GM10266 (cell line): ENCODE data around the gene F8A3.
"Not testable (repeated sequence)": the region's sequence is repeated elsewhere in the genome, so short reads cannot be mapped to it uniquely, and the experiment has no call there.

Experiments used
- DNase-seq: peaks from one replicate; pipeline ENCODE4 v3.0.0; 2012; ENCODE audit errors: extremely low spot score
- CTCF ChIP-seq: IDR thresholded peaks from 2 replicates; pipeline ENCODE4 v1.5.1; 2012; ENCODE audit warnings: mild to moderate bottlenecking, low read depth; ENCODE audit not compliant: control insufficient read depth, insufficient read depth; ENCODE audit errors: missing control alignments

Gene F8A3

GRCh38 chrX:155458471-155458870 is at the start of gene F8A3:
F8A3 (minus strand) TSS chrX:155458620; CDS start chrX:155458600, 20 bp downstream.
- DNase-seq: not testable (repeated sequence)

DNA sequence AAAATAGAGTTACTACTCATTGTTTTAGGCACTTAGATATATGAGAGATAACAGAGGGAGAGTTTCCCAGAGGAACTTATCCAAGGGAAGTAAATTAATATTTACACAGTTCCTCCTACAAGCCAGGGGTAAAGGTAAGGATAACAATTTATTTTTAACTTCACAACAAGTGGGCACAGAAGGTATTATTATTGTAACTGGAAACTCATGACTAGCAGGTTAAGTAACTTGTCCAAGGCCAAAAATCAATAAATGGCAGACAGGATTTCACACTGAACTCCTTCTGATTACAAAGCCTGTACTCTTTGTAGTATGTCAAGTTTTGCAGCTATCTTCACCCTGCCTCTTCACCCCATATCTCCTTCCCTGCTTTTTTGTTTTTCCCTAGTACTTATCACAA is 46.9 kb upstream of the F8A3 start:
- no peak for DNase-seq
- no peak for TF ChIP-seq CTCF

GRCh38 chrX:155495134-155495533 is 36.7 kb upstream of the F8A3 start:
- DNase-seq: not testable (repeated sequence)

- not testable (repeated sequence) for DNase-seq
These were observed 33.0 kb upstream of the F8A3 start for GRCh38 chrX:155491421-155491820.

GRCh38 chrX:155477136-155477535 is 18.7 kb upstream of the F8A3 start:
- DNase-seq: not testable (repeated sequence)

DNA sequence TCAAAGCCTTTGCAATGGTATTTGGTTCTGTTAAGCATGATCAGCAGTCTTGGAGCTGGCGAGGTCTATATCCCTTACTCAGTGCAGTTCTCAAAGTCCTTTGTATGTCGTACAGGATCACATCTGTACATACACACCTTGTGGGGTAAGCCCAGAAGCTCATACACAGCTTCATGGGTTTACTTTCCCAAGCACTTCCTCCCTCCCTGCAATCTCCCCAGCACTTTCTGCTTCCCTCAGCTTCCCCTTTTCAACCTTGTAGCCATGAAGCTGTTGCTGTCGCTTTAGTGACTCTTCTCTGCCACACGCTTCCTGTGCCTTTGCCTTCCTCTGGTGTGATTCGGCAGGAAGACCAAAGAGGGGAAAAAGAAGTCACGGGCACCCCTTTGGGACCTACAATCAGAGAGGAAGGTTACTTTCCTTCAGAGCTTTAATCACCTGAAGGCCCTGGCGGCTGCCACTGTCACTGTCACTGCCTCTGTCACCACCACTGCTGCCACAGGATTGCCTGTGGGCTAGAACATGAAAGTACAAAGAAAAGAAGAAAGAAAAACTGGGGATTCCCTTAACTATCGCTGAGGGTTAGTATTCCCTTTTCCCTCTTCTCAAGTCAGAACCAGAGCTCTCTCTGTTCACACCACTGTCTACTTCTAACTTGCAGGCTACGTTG is 8.0 kb upstream of the F8A3 start:
- DNase-seq: not testable (repeated sequence)

GRCh38 chrX:155460501-155460900 is 2.1 kb upstream of the F8A3 start:
- DNase-seq: not testable (repeated sequence)

GRCh38 chrX:155457761-155458447 is 516 bp downstream of the F8A3 start:
- not testable (repeated sequence) for DNase-seq

DNA sequence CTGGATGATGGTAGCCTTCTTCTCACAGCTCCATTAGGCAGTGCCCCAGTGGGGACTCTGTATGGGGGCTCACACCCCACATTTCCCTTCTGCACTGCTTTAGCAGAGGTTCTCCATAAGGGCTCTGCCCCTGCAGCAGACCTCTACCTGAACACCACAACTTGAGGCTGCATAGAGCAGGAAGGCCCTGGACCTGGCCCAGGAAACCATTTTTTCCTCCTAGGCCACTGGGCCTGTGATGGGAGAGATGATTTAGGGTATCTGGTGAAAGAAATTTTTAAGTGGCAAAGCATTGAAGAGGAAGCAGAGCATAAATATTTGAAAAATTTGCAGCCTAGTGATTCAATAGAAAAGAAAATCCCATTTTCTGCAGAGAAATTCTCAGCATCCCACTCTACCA is 17.3 kb downstream of the F8A3 start:
- no peak for TF ChIP-seq CTCF

GRCh38 chrX:155435744-155436112 is 22.7 kb downstream of the F8A3 start:
- no peak for DNase-seq
- no peak for TF ChIP-seq CTCF

More for the DNA sequence above, 17.3 kb downstream of the F8A3 start:
- no peak for DNase-seq

- no peak for DNase-seq
- no peak for TF ChIP-seq CTCF
These were observed 23.3 kb downstream of the F8A3 start for GRCh38 chrX:155434906-155435743.
